ENCODE measurements around the gene OR2B6.
"Not testable (repeated sequence)": the region's sequence is repeated elsewhere in the genome, so short reads cannot be mapped to it uniquely, and the experiment has no call there.

The OR2B6 gene

DNA sequence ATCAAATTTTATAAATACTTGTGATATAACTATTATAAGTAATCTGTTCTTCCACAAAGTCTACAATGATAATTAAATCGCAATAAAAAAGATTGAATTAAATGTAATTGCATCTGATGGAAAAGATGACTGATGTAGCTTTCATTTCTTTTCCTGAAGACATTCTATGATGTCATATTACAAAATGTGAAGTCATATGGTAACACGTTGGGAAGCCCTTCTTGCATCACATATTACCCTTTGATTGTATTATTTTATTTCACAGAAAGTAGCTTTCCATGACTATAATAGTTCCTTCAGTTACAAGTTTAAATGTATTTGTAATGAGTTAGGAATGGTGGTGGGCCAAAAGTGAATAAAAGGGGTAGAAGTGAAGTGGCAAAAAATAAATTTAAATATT lies 25.8 kb upstream of the OR2B6 start:
- TF ChIP-seq, protein P1, sequence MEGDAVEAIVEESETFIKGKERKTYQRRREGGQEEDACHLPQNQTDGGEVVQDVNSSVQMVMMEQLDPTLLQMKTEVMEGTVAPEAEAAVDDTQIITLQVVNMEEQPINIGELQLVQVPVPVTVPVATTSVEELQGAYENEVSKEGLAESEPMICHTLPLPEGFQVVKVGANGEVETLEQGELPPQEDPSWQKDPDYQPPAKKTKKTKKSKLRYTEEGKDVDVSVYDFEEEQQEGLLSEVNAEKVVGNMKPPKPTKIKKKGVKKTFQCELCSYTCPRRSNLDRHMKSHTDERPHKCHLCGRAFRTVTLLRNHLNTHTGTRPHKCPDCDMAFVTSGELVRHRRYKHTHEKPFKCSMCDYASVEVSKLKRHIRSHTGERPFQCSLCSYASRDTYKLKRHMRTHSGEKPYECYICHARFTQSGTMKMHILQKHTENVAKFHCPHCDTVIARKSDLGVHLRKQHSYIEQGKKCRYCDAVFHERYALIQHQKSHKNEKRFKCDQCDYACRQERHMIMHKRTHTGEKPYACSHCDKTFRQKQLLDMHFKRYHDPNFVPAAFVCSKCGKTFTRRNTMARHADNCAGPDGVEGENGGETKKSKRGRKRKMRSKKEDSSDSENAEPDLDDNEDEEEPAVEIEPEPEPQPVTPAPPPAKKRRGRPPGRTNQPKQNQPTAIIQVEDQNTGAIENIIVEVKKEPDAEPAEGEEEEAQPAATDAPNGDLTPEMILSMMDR (IDR thresholded peaks at IDR 0.05; ENCODE audit: low read length), result no peak
- TF ChIP-seq EZH2 (IDR thresholded peaks at IDR 0.05; ENCODE audit: borderline replicate concordance, low read length), result no peak
- no peak overlapping the region for H3K4me2 ChIP-seq (ENCODE audit: low read length)
- H3K79me2 ChIP-seq (ENCODE audit: insufficient read depth, low read length), result no peaks in the 10 kb centered on the region
- H4K20me1 ChIP-seq (ENCODE audit: insufficient read depth, low read length), result no peaks in the 10 kb centered on the region
- no peaks in the 10 kb centered on the region for H3K9me3 ChIP-seq (ENCODE audit: low read length)
- H3F3A ChIP-seq (ENCODE audit: insufficient read depth, low read length), result no peaks in the 10 kb centered on the region
- H3K36me3 ChIP-seq (ENCODE audit: insufficient read depth, low read length), result no peaks in the 10 kb centered on the region
- H3K27ac ChIP-seq (ENCODE audit: low read depth, low read length, poor library complexity, severe bottlenecking), result no peak overlapping the region
- H3K4me3 ChIP-seq (ENCODE audit: low read depth, low read length, poor library complexity, severe bottlenecking), result no peak overlapping the region
- no peaks in the 10 kb centered on the region for H3K27me3 ChIP-seq (ENCODE audit: insufficient read depth, low read length)
- H3K4me1 ChIP-seq (ENCODE audit: insufficient read depth, low read length, severe bottlenecking), result no peaks in the 10 kb centered on the region
- H3K9me2 ChIP-seq (ENCODE audit: low read depth, low read length), result no peaks in the 10 kb centered on the region
- no peak overlapping the region for H3K9ac ChIP-seq (ENCODE audit: low read length)
- H2AFZ ChIP-seq (ENCODE audit: low read length), result no peak overlapping the region

DNA sequence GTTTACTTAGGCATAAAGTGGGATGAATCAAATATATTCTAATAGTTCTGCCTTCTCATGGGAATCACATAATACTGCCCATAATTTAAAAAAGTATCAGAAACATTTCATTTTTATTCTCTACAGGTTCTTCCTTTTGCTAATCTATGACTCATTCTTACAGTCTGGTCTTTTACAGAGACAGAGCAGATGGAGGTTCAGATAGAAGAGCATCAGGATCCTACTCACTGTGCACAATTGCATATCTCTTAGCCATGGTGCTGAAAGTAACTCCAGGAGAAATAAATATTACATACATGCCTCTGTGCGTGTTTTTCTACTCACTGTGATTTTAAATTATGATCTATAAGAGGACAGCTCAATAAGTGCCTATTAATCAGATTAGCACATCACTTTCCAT lies 16.3 kb upstream of the OR2B6 start:
- TF ChIP-seq, protein P1 (IDR thresholded peaks at IDR 0.05; ENCODE audit: low read length), result no peak
- no peak for TF ChIP-seq EZH2 (IDR thresholded peaks at IDR 0.05; ENCODE audit: borderline replicate concordance, low read length)
- Histone ChIP-seq H3K4me3 (ENCODE audit: low read depth, low read length, poor library complexity, severe bottlenecking) (no peak overlapping the region), H4K20me1 (ENCODE audit: insufficient read depth, low read length) (no peaks in the 10 kb centered on the region), H3F3A (ENCODE audit: insufficient read depth, low read length) (no peaks in the 10 kb centered on the region), H3K9me2 (ENCODE audit: low read depth, low read length) (no peaks in the 10 kb centered on the region), H3K27me3 (ENCODE audit: insufficient read depth, low read length) (no peaks in the 10 kb centered on the region), H3K4me2 (ENCODE audit: low read length) (no peak overlapping the region), H3K79me2 (ENCODE audit: insufficient read depth, low read length) (no peaks in the 10 kb centered on the region), H3K4me1 (ENCODE audit: insufficient read depth, low read length, severe bottlenecking) (no peaks in the 10 kb centered on the region), H3K9ac (ENCODE audit: low read length) (no peak overlapping the region), H3K9me3 (ENCODE audit: low read length) (no peaks in the 10 kb centered on the region), H3K27ac (ENCODE audit: low read depth, low read length, poor library complexity, severe bottlenecking) (no peak overlapping the region), H2AFZ (ENCODE audit: low read length) (no peak overlapping the region), H3K36me3 (ENCODE audit: insufficient read depth, low read length) (no peaks in the 10 kb centered on the region)

DNA sequence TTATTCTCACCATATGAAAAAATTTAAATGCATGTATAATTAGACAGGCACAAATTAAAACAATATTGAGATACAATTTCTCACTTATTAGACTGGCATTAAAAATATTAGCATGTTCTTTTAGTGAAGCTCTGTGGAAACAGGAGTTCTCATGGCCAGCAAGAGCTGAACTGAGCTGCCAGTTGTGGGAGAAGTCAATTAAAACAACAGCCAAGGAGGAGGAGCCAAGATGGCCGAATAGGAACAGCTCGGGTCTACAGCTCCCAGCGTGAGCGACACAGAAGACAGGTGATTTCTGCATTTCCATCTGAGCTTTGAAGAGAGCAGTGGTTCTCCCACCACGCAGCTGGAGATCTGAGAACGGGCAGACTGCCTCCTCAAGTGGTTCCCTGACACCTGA lies 14.0 kb upstream of the OR2B6 start:
- H3K4me1 ChIP-seq (ENCODE audit: insufficient read depth, low read length, severe bottlenecking); H3K4me3 ChIP-seq (ENCODE audit: low read depth, low read length, poor library complexity, severe bottlenecking); H2AFZ ChIP-seq (ENCODE audit: low read length); H3K9ac ChIP-seq (ENCODE audit: low read length); H3K27ac ChIP-seq (ENCODE audit: low read depth, low read length, poor library complexity, severe bottlenecking); H3K4me2 ChIP-seq (ENCODE audit: low read length); H4K20me1 ChIP-seq (ENCODE audit: insufficient read depth, low read length); H3K27me3 ChIP-seq (ENCODE audit: insufficient read depth, low read length); H3K9me2 ChIP-seq (ENCODE audit: low read depth, low read length); H3F3A ChIP-seq (ENCODE audit: insufficient read depth, low read length); H3K36me3 ChIP-seq (ENCODE audit: insufficient read depth, low read length); H3K9me3 ChIP-seq (ENCODE audit: low read length); H3K79me2 ChIP-seq (ENCODE audit: insufficient read depth, low read length): not testable (repeated sequence)

DNA sequence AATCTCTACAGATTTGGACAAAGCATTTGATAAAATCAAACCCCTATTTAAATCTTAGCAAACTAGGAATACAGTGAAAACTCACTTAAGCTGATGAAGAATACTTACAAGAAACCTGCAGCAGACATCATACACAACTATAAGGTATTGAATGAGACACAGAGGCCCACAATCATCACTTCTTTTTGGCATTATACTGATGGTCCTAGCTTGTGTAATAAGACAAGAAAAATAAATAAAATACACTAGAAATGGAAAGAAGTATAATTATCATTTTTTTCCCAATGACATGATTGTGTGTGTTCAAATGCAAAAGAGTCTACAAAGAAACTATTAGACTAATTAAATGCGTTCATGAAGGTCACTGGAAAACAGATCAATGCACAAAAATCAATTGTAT lies 8.8 kb upstream of the OR2B6 start:
- TF ChIP-seq EZH2 (IDR thresholded peaks at IDR 0.05; ENCODE audit: borderline replicate concordance, low read length), result no peak
- TF ChIP-seq, protein P1 (IDR thresholded peaks at IDR 0.05; ENCODE audit: low read length), result no peak
- H2AFZ ChIP-seq (ENCODE audit: low read length), result no peak overlapping the region
- H3K36me3 ChIP-seq (ENCODE audit: insufficient read depth, low read length), result no peaks in the 10 kb centered on the region
- H4K20me1 ChIP-seq (ENCODE audit: insufficient read depth, low read length), result no peaks in the 10 kb centered on the region
- H3K27me3 ChIP-seq (ENCODE audit: insufficient read depth, low read length), result no peaks in the 10 kb centered on the region
- no peaks in the 10 kb centered on the region for H3K4me1 ChIP-seq (ENCODE audit: insufficient read depth, low read length, severe bottlenecking)
- no peak overlapping the region for H3K4me2 ChIP-seq (ENCODE audit: low read length)
- no peaks in the 10 kb centered on the region for H3K9me3 ChIP-seq (ENCODE audit: low read length)
- H3K9ac ChIP-seq (ENCODE audit: low read length), result no peak overlapping the region
- H3F3A ChIP-seq (ENCODE audit: insufficient read depth, low read length), result no peaks in the 10 kb centered on the region
- H3K79me2 ChIP-seq (ENCODE audit: insufficient read depth, low read length), result no peaks in the 10 kb centered on the region
- H3K9me2 ChIP-seq (ENCODE audit: low read depth, low read length), result no peaks in the 10 kb centered on the region
- no peak overlapping the region for H3K27ac ChIP-seq (ENCODE audit: low read depth, low read length, poor library complexity, severe bottlenecking)
- no peak overlapping the region for H3K4me3 ChIP-seq (ENCODE audit: low read depth, low read length, poor library complexity, severe bottlenecking)

Measured in OCI-LY1 (cell line).